HG02970 (cell line): ENCODE data around the gene ZBTB4.

ENCODE experiments used
- ATAC-seq: cut with Tn5 transposase; IDR thresholded peaks from one replicate; pipeline ENCODE4 v1.9.1; 2021; ENCODE audit warnings: mild to moderate bottlenecking, moderate library complexity, moderate number of reproducible peaks; ENCODE audit not compliant: unreplicated experiment, low FRiP score

ZBTB4 gene

GRCh38 chr17:7479213-7480088 is at the start of gene ZBTB4:
TSS of gene ZBTB4 (minus strand) at chr17:7479631. CDS start at chr17:7466801, 12,830 bp downstream.
- no peak for ATAC-seq

DNA sequence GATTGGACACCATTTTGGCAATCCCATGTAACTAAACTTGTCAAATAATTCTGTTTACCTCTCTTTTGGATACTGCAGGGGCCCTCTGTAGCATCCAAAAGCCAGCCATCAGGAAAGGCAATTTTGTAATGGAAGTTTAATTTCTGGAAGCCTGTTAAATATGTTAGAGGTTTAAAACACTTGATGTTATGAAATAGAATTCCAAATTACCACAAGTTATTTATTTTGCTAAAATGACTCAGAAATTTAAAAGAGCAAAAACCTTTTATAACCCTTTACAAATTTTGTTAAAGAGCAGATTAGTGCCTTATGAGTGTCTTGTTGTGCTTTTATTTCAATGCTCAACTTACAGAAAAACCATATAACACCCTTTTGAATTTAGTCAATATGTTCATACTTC is 49.4 kb upstream of the ZBTB4 start:
- no peak for ATAC-seq

DNA sequence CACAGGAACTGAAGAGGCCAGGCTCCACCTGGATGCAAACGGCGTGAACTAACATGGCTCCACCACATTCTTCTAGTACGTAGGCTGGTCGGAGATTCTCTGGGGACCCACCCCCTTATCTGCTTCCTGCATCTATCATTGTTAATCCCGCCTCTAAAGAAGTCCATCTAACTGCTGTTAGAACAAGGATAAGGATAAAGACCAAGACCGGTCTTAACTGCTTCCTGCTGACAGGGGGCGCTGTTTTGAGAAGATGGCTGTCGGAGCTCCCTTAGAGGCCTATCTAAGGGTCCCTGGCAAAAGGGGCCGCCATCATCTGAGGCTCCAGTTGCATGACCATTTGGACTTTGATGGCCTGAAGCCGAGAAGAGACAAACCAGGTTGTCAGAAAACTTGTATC is 43.6 kb upstream of the ZBTB4 start:
- ATAC-seq, result no peak

- no peak for ATAC-seq
These were observed 36.6 kb upstream of the ZBTB4 start for GRCh38 chr17:7515911-7516610.

- no peak for ATAC-seq
These were observed 34.5 kb upstream of the ZBTB4 start for GRCh38 chr17:7513850-7514419.

DNA sequence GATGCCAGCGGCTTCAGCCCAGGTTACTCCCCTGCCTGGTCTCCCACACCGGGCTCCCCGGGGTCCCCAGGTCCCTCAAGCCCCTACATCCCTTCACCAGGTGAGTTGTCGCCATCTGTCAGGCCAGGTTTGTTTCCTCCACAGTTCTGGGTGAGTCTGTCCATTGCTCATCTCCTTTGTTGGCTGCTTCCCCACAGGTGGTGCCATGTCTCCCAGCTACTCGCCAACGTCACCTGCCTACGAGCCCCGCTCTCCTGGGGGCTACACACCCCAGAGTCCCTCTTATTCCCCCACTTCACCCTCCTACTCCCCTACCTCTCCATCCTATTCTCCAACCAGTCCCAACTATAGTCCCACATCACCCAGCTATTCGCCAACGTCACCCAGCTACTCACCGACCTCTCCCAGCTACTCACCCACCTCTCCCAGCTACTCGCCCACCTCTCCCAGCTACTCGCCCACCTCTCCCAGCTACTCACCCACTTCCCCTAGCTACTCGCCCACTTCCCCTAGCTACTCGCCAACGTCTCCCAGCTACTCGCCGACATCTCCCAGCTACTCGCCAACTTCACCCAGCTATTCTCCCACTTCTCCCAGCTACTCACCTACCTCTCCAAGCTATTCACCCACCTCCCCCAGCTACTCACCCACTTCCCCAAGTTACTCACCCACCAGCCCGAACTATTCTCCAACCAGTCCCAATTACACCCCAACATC is 33.6 kb upstream of the ZBTB4 start:
- no peak for ATAC-seq

DNA sequence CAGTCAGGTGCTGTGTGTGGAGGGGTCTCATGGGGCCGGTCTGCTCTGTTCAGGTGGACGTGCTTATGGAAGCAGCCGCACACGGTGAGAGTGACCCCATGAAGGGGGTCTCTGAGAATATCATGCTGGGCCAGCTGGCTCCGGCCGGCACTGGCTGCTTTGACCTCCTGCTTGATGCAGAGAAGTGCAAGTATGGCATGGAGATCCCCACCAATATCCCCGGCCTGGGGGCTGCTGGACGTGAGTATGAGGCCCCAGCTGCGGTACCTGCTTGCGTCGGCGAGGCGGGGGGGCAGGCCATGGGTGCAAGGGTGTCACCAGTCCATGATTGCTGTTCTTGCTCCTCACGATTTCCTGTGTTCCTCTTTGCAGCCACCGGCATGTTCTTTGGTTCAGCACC is 32.7 kb upstream of the ZBTB4 start:
- ATAC-seq, result no peak

- ATAC-seq, result no peak
These were observed 31.7 kb upstream of the ZBTB4 start for GRCh38 chr17:7511108-7511507.

DNA sequence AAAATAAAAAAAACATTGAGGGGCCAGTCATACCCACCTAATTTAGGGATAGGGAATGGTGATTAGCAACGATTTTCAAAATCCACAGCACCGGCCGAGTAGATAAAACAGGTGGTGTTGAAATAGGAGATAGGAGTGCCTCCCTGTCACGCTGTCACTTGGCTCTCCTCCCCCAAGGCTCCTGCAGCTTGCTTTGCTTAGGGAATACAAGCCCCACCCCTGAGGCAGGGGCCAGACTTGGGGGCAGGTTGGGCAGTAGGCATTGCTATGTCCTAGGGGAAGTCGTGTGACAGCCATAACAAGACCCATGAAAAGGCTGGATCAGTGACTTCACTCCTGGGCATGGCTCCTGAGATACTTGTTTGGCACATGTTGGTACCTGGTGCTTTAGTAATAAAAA is 30.5 kb upstream of the ZBTB4 start:
- no peak for ATAC-seq

- ATAC-seq, result no peak
These were observed 29.4 kb upstream of the ZBTB4 start for GRCh38 chr17:7508846-7509245.

DNA sequence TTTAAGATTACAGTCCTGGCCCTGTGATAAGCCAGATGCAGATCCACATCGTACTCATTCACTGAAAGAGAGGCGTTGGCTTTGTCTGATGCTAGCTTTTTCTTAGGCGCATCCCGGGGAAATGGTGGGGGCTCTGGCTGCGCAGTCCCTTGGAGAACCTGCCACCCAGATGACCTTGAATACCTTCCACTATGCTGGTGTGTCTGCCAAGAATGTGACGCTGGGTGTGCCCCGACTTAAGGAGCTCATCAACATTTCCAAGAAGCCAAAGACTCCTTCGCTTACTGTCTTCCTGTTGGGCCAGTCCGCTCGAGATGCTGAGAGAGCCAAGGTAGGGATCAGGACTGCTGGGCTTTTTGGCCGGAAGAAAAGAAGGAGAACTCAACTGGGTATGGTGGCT is 28.7 kb upstream of the ZBTB4 start:
- no peak for ATAC-seq

- no peak for ATAC-seq
These were observed 24.1 kb upstream of the ZBTB4 start for GRCh38 chr17:7503521-7503920.

DNA sequence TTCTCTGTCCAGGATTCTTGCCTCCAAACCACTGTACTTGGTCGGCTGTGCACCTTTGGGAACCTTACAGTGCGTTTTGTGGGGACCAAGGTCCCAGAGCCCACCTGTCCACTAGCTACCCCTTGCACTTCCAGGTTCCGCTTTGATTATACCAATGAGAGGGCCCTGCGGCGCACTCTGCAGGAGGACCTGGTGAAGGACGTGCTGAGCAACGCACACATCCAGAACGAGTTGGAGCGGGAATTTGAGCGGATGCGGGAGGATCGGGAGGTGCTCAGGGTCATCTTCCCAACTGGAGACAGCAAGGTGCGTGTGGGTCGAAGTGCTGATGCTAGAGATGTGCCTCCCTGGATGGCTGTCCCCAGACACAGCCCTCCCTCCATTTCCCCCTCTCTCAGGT is 23.6 kb upstream of the ZBTB4 start:
- no peak for ATAC-seq

- ATAC-seq, result no peak
These were observed 22.9 kb upstream of the ZBTB4 start for GRCh38 chr17:7502171-7502847.

DNA sequence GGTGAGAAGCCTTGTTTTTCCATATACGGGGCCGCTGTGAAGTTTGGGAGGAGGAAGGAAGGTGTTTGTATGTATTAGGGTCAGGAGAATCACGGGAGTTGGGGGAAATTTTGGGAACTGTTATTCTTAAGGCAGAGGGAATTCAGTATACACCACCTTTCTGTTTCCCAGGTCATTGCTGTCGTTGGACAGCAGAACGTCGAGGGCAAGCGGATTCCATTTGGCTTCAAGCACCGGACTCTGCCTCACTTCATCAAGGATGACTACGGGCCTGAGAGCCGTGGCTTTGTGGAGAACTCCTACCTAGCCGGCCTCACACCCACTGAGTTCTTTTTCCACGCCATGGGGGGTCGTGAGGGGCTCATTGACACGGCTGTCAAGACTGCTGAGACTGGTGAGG is 22.3 kb upstream of the ZBTB4 start:
- ATAC-seq, result no peak

GRCh38 chr17:7499161-7499560 is 19.7 kb upstream of the ZBTB4 start:
- no peak for ATAC-seq

- ATAC-seq, result no peak
These were observed 18.2 kb upstream of the ZBTB4 start for GRCh38 chr17:7497636-7498035.

DNA sequence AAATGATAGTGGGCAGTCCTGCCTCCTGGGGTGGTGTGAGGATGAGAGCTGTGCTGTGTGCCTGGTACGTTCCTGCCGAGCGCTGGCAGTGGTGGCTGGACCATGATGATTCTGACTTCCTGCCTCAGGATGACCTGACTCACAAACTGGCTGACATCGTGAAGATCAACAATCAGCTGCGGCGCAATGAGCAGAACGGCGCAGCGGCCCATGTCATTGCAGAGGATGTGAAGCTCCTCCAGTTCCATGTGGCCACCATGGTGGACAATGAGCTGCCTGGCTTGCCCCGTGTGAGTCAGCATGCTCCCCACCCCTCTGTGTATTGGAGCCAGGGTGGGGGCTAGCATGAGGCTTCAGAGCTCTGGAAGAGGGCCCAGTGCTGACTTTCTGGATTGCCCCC is 17.8 kb upstream of the ZBTB4 start:
- no peak for ATAC-seq

DNA sequence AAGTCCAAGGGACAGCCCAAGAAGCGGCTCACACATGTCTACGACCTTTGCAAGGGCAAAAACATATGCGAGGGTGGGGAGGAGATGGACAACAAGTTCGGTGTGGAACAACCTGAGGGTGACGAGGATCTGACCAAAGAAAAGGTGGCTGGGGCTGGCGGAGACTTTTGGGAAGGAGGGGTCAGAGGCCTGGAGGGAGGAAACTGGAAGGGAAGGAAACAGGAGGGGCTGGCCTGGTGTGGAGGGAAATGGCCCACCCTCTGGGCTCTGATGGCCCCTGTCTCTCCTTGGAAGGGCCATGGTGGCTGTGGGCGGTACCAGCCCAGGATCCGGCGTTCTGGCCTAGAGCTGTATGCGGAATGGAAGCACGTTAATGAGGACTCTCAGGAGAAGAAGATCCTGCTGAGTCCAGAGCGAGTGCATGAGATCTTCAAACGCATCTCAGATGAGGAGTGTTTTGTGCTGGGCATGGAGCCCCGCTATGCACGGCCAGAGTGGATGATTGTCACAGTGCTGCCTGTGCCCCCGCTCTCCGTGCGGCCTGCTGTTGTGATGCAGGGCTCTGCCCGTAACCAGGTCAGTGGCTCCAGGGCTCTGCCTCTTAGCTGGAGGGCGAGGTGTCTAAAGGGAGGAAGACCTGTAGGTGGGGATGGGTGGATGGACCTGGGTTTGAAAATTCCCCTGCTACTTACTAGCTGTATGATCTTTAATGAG is 17.2 kb upstream of the ZBTB4 start:
- ATAC-seq, result no peak
